CD4-positive, CD25-positive, alpha-beta regulatory T cell (primary cell): ENCODE data around the gene MACIR. TPM values are rescaled to one million over a fixed set of nuclear protein-coding genes. Genes with fewer than 3 reads are reported as not detected.

Experiments used
- ATAC-seq, 2 donors: fragments of 150-1000 bp; cut with Tn5 transposase; one replicate each; pipeline ENCODE4 v1.10.0; 2021; ENCODE audit warnings: low read depth in 2 of 2, moderate number of reproducible peaks in 2 of 2, moderate library complexity in 1 of 2
- DNase-seq, 3 donors: peaks; one replicate each; pipeline versions ENCODE4 v3.0.0 to v3.0.0-alpha.2; 2012 to 2022; ENCODE audit warnings: mixed read lengths in 1 of 3
- H3K27ac ChIP-seq: one replicate; pipeline ENCODE4 v1.7.0; 2013; ENCODE audit warnings: mild to moderate bottlenecking, low read length; ENCODE audit not compliant: insufficient read depth, poor library complexity, severe bottlenecking
- H3K27me3 ChIP-seq: one replicate; pipeline ENCODE4 v1.7.0; 2013; ENCODE audit warnings: low read length; ENCODE audit not compliant: control insufficient read depth, insufficient read depth
- H3K36me3 ChIP-seq: one replicate; pipeline ENCODE4 v1.7.0; 2013; ENCODE audit warnings: mild to moderate bottlenecking, low read length, moderate library complexity; ENCODE audit not compliant: control insufficient read depth, insufficient read depth
- H3K4me1 ChIP-seq: 2 replicates; pipeline ENCODE4 v1.7.0; 2013; ENCODE audit warnings: mild to moderate bottlenecking, low read length; ENCODE audit not compliant: insufficient read depth, control insufficient read depth, poor library complexity, severe bottlenecking
- H3K4me3 ChIP-seq: one replicate; pipeline ENCODE4 v1.7.0; 2013; ENCODE audit warnings: low read depth, mild to moderate bottlenecking, low read length, moderate library complexity
- H3K9me3 ChIP-seq, 2 experiments: 1 replicate in 1 of 2; 2 replicates in 1 of 2; pipeline ENCODE4 v1.7.0; 2013; ENCODE audit warnings: low read length in 2 of 2, mild to moderate bottlenecking in 1 of 2, moderate library complexity in 1 of 2; ENCODE audit not compliant: control insufficient read depth in 2 of 2
- H3K27ac Mint-ChIP-seq, 3 donors: one replicate each; pipeline ENCODE4 v1.8.0; 2020 to 2022; ENCODE audit warnings: mild to moderate bottlenecking in 3 of 3, mixed read lengths in 3 of 3, moderate library complexity in 2 of 3
- H3K27me3 Mint-ChIP-seq: one replicate; pipeline ENCODE4 v1.8.0; 2022; ENCODE audit warnings: mild to moderate bottlenecking, mixed read lengths
- H3K36me3 Mint-ChIP-seq: one replicate; pipeline ENCODE4 v1.8.0; 2020; ENCODE audit warnings: mixed read lengths
- H3K4me1 Mint-ChIP-seq, 4 donors: one replicate each; pipeline ENCODE4 v1.8.0; 2020 to 2022; ENCODE audit warnings: mixed read lengths in 4 of 4, mild to moderate bottlenecking in 1 of 4
- H3K4me3 Mint-ChIP-seq, 4 donors: one replicate each; pipeline ENCODE4 v1.8.0; 2020 to 2022; ENCODE audit warnings: mild to moderate bottlenecking in 4 of 4, mixed read lengths in 4 of 4, moderate library complexity in 3 of 4
- H3K9me3 Mint-ChIP-seq, 7 donors: one replicate each; pipeline ENCODE4 v1.8.0; 2020 to 2022; ENCODE audit warnings: mixed read lengths in 7 of 7, mild to moderate bottlenecking in 3 of 7, moderate library complexity in 2 of 7
- polyA plus RNA-seq, 4 donors: library from polyadenylated mRNA; unstranded; fragments of 300-500 nt; fragmentation: Illumina TruSeq; gene quantifications; one replicate each; pipeline ENCODE4 v1.2.3, GENCODE V29; 2021
- total RNA-seq: library from RNA; stranded (reverse); gene quantifications from one replicate; pipeline ENCODE4 v1.2.3, GENCODE V29; 2022

Gene MACIR
- total and polyA plus RNA-seq, 5 donors from 2014 or later = 2.7 to 4.8 (median 4.4) TPM

- Histone ChIP-seq H3K4me1 (no peaks in the 10 kb centered on the region), H3K4me3 (no peak overlapping the region), H3K27ac (no peak overlapping the region), H3K27me3 (no peaks in the 10 kb centered on the region), H3K9me3 (no peaks in the 10 kb centered on the region), H3K36me3 (peaks cover 9% of the 10 kb centered on the region)
- no peak overlapping the region for H3K27ac Mint-ChIP-seq
- H3K36me3 Mint-ChIP-seq = peaks cover 10% of the 10 kb centered on the region
- ATAC-seq (no peak), DNase-seq (no peak)
- H3K9me3 Mint-ChIP-seq = no peaks in the 10 kb centered on the region
- no peaks in the 10 kb centered on the region for H3K27me3 Mint-ChIP-seq
- H3K4me3 Mint-ChIP-seq = no peak overlapping the region
- H3K4me1 Mint-ChIP-seq = peaks cover 7 to 24% (median 13%) of the 10 kb centered on the region in 4 donors
Observed at GRCh38 chr5:103275851-103276250, 17.3 kb downstream of the MACIR start.

- H3K27me3 ChIP-seq = no peaks in the 10 kb centered on the region
- no peak overlapping the region for H3K4me3 ChIP-seq
- H3K4me1 ChIP-seq = no peaks in the 10 kb centered on the region
- no peaks in the 10 kb centered on the region for H3K9me3 ChIP-seq
- no peak overlapping the region for H3K27ac ChIP-seq
- no peak for ATAC-seq
- peaks cover 13% of the 10 kb centered on the region for H3K36me3 Mint-ChIP-seq
- H3K27ac Mint-ChIP-seq = no peak overlapping the region
- H3K36me3 ChIP-seq = peaks cover 9% of the 10 kb centered on the region
- no peak for DNase-seq
- peaks cover 0 to 9% (median 0%) of the 10 kb centered on the region in 4 donors for H3K4me1 Mint-ChIP-seq
- no peaks in the 10 kb centered on the region for H3K27me3 Mint-ChIP-seq
- no peaks in the 10 kb centered on the region for H3K9me3 Mint-ChIP-seq
- no peak overlapping the region for H3K4me3 Mint-ChIP-seq
Observed at GRCh38 chr5:103280967-103281366, 22.4 kb downstream of the MACIR start.

- H3K9me3 ChIP-seq = no peaks in the 10 kb centered on the region
- no peak for ATAC-seq
- H3K4me3 ChIP-seq = no peak overlapping the region
- no peaks in the 10 kb centered on the region for H3K27me3 ChIP-seq
- H3K4me1 ChIP-seq = no peaks in the 10 kb centered on the region
- Mint-ChIP-seq H3K27me3 (no peaks in the 10 kb centered on the region), H3K36me3 (peaks cover 8% of the 10 kb centered on the region), H3K9me3 (no peaks in the 10 kb centered on the region), H3K4me3 (no peak overlapping the region), H3K4me1 (peaks cover 0 to 9% (median 0%) of the 10 kb centered on the region in 4 donors), H3K27ac (no peak overlapping the region)
- no peak overlapping the region for H3K27ac ChIP-seq
- no peak for DNase-seq
- no peaks in the 10 kb centered on the region for H3K36me3 ChIP-seq
Observed at GRCh38 chr5:103283120-103283519, 24.6 kb downstream of the MACIR start.

DNA sequence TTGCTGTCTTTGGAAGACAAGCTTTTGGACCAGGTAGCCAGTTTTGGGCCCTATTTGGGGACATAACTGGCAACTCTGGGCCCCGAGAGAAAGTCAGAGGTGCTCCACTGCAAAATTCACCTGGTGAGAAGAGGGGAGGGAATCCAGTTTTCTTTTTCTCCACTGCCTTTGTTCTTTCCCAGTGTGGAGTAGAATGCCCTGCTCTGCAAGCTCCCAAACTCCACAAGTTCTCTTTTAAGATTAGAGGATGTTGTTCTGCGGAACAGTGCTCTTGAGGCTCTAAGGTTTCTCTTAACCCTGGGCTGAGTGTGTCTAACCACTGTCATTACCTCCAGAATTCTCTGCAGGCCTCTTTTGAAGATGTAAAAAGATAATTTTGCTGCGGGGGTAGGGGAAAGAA lies 25.3 kb downstream of the MACIR start:
- H3K4me1 Mint-ChIP-seq = peaks cover 0 to 9% (median 0%) of the 10 kb centered on the region in 4 donors
- no peaks in the 10 kb centered on the region for H3K4me1 ChIP-seq
- H3K9me3 Mint-ChIP-seq = no peaks in the 10 kb centered on the region
- no peaks in the 10 kb centered on the region for H3K9me3 ChIP-seq
- H3K27ac ChIP-seq = no peak overlapping the region
- no peaks in the 10 kb centered on the region for H3K36me3 ChIP-seq
- no peak overlapping the region for H3K4me3 ChIP-seq
- no peak overlapping the region for H3K4me3 Mint-ChIP-seq
- H3K27ac Mint-ChIP-seq = no peak overlapping the region
- peaks cover 8% of the 10 kb centered on the region for H3K36me3 Mint-ChIP-seq
- DNase-seq (no peak), ATAC-seq (no peak)
- H3K27me3 Mint-ChIP-seq = no peaks in the 10 kb centered on the region
- H3K27me3 ChIP-seq = no peaks in the 10 kb centered on the region

GRCh38 chr5:103286622-103287021 lies 28.1 kb downstream of the MACIR start:
- Mint-ChIP-seq H3K4me1 (no peaks in the 10 kb centered on the region), H3K4me3 (no peak overlapping the region), H3K27me3 (no peaks in the 10 kb centered on the region), H3K9me3 (no peaks in the 10 kb centered on the region), H3K36me3 (peaks cover 4% of the 10 kb centered on the region), H3K27ac (no peak overlapping the region)
- no peaks in the 10 kb centered on the region for H3K36me3 ChIP-seq
- H3K9me3 ChIP-seq = no peaks in the 10 kb centered on the region
- no peak overlapping the region for H3K27ac ChIP-seq
- ATAC-seq (no peak), DNase-seq (no peak)
- H3K4me3 ChIP-seq = no peak overlapping the region
- no peaks in the 10 kb centered on the region for H3K27me3 ChIP-seq
- no peaks in the 10 kb centered on the region for H3K4me1 ChIP-seq

GRCh38 chr5:103289024-103289423 lies 30.5 kb downstream of the MACIR start:
- no peaks in the 10 kb centered on the region for H3K4me1 ChIP-seq
- Mint-ChIP-seq H3K4me3 (no peak overlapping the region), H3K27ac (no peak overlapping the region), H3K36me3 (no peaks in the 10 kb centered on the region), H3K27me3 (no peaks in the 10 kb centered on the region), H3K4me1 (no peaks in the 10 kb centered on the region), H3K9me3 (no peaks in the 10 kb centered on the region)
- no peaks in the 10 kb centered on the region for H3K36me3 ChIP-seq
- no peaks in the 10 kb centered on the region for H3K9me3 ChIP-seq
- no peak overlapping the region for H3K4me3 ChIP-seq
- H3K27me3 ChIP-seq = no peaks in the 10 kb centered on the region
- no peak for DNase-seq
- H3K27ac ChIP-seq = no peak overlapping the region
- ATAC-seq = no peak

- no peak for DNase-seq
- Histone ChIP-seq H3K36me3 (no peaks in the 10 kb centered on the region), H3K9me3 (no peaks in the 10 kb centered on the region), H3K4me3 (no peak overlapping the region), H3K27me3 (peaks cover 2% of the 10 kb centered on the region), H3K4me1 (no peaks in the 10 kb centered on the region), H3K27ac (no peak overlapping the region)
- no peak overlapping the region for H3K4me3 Mint-ChIP-seq
- ATAC-seq = no peak
- H3K9me3 Mint-ChIP-seq = no peaks in the 10 kb centered on the region
- H3K4me1 Mint-ChIP-seq = no peaks in the 10 kb centered on the region
- H3K36me3 Mint-ChIP-seq = no peaks in the 10 kb centered on the region
- H3K27ac Mint-ChIP-seq = no peak overlapping the region
- no peaks in the 10 kb centered on the region for H3K27me3 Mint-ChIP-seq
Observed at GRCh38 chr5:103290846-103291245, 32.3 kb downstream of the MACIR start.

GRCh38 chr5:103291606-103292005 lies 33.0 kb downstream of the MACIR start:
- H3K9me3 Mint-ChIP-seq = no peaks in the 10 kb centered on the region
- H3K36me3 Mint-ChIP-seq = no peaks in the 10 kb centered on the region
- no peak overlapping the region for H3K4me3 Mint-ChIP-seq
- Histone ChIP-seq H3K27me3 (peaks cover 2% of the 10 kb centered on the region), H3K4me3 (no peak overlapping the region), H3K4me1 (no peaks in the 10 kb centered on the region), H3K9me3 (no peaks in the 10 kb centered on the region), H3K36me3 (no peaks in the 10 kb centered on the region), H3K27ac (no peak overlapping the region)
- H3K4me1 Mint-ChIP-seq = no peaks in the 10 kb centered on the region
- H3K27me3 Mint-ChIP-seq = no peaks in the 10 kb centered on the region
- ATAC-seq = no peak
- DNase-seq = no peak
- no peak overlapping the region for H3K27ac Mint-ChIP-seq
